NCI-H187 treated with DMSO at 0.1 percent for 48 hours (cell line): Measurements from ENCODE around the gene WDR18.

Source experiments
- DNase-seq: peaks from one replicate; lab custom pipeline; 2025; lab: John Stamatoyannopoulos, UW

The WDR18 gene

DNA sequence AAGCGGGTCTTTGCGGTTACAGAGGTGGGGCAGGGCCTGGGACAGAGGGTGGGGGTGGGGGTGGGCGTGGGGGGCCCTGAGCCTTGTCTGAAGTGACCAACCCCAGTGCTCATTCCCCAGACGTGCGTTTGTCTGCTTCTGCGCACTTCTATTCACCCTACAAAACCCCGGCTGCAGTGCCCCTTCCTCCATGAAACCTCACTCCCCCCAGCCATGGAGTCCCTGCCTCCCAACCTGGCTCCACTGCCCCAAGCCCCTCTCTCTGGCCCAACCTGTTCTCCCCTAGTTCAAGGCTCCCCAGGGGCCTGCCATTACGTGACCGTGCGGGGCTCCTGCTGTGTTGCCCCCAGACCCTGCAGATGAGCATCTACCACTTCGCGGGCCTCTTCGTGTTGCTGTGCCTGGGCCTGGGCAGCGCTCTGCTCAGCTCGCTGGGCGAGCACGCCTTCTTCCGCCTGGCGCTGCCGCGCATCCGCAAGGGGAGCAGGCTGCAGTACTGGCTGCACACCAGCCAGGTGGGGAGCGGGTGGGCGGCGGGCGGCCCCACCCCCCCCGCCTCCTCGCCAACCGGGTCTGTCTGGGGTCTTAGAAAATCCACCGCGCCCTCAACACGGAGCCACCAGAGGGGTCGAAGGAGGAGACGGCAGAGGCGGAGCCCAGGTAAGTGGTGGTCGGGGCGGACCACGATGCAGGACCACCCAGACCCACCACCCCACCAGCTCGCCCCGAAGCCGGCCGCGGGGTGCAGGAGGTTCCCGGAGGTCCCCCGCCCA, 24.3 kb downstream of the WDR18 start:
- no peak for DNase-seq

DNA sequence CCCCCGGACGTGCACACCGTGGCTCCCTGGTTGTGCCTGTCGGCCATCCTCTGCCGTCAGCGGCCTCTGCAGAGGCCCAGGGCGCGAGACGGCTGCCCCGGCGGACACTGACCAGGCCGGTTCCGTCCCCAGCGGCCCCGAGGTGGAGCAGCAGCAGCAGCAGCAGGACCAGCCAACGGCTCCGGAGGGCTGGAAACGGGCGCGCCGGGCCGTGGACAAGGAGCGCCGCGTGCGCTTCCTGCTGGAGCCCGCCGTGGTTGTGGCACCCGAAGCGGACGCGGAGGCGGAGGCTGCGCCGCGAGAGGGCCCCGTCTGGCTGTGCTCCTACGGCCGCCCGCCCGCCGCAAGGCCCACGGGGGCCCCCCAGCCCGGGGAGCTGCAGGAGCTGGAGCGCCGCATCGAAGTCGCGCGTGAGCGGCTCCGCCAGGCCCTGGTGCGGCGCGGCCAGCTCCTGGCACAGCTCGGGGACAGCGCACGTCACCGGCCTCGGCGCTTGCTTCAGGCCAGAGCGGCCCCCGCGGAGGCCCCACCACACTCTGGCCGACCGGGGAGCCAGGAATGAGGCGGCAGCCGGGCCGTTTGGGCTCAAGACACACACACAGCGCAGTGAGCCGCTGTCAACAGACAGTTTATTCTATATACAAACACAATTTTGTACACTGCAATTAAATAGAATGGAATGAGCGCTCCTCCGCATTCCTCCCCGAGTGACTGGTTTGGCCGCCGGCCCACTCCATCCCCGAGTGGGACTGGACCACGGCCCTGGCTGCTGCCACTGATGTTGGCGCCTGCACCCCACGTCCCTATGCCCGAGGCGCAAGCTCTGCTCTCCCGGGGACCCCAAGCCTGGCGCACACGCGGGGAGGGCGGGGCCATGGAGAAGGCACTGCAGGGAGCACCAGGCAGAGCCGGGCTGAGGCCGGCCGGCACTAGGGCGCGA, 25.2 kb downstream of the WDR18 start:
- no peak for DNase-seq

DNA sequence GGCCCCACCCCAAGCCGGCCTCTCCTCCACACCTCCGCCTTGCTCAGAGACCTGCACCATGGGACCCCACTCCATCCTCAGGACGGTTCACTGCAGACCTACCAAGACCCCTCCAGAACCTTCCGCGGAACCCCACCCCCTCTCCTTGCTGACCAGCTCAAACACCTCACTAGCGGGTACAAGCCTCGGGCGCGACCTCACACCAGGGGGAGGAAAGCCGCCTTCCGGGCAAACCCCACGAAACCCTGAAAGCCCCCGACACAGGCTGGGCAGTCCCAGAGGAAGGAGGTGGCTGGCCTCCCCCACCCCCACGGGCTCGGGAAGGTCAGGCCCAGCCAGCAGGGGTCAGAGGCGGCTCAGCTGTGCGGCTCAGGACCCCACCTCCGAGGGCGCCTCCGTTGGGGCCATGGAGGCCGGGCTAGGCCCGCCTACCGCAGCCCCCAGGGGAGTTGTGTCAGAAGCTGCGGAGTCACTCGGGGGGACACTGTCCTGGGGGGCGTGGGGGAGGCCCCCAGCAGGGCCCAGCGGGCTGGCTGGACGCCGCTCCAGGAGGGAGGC, 25.9 kb downstream of the WDR18 start:
- DNase-seq = no peak

DNA sequence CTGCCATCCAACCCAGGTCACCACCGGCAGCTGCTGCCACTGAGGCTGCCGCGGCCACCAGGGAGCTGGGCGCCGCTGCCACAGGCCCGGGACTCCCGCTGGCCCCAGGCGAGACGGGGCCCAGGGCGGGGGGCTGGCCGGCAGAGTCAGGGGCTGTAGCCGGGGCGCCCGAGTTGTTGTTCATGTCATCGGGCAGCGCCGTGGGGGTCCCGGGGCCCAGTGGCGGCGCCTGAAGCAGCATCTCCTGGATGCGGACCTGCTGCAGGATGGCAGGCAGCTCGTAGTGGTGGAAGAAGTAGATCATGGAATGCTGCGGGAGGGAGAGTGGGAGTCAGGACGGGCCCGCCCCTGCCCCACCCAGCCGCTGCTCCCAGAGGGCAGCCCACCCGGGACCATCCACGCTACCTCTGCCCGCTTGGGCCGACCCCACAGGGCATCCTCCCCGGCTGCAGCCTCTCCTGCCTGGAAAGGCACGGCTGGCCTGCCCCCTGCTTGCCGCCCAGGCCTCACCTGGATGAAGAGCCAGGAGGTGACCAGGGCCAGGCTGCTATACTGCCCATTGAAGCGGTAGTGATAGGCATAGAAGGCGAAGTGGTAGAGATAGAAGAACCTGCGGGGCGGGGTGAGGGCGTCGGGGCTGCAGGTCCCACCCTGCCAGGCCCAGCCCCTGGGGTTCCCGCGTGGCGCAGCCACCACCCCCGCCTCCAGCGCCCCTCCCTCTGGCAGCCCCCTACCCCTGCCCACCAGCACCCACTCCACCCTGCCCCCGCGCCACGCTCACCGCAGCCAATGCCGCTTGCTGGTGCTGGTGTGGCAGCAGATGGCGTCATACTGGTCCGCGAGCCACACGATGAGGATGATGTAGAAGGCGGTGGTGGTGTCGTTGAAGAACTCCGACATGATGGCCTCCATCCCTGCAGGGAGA, 26.7 kb downstream of the WDR18 start:
- DNase-seq = no peak

DNA sequence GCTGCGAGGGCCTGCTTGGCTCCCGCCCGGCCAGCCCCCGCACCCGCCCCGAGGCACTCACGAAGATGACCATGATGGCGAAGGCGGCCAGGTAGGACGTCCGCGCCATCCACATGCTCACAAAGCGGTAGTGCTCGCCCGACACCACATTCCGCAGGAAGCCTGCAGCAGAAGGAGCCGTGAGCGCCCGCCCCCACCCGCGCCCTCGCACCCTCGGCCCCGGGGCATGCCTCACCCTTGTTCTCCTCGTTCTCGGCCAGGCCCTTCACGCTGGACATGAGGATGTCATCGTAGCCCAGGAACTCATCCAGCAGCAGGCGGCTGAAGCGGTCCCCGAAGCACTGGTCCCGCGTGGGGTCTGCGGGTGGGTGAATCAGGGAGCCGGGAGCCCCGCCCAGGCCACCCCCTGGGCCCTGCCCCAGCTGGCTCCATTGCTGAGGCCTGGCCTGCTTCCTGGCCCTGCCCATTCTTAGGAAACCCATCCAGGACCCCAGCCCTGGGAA, 27.7 kb downstream of the WDR18 start:
- no peak for DNase-seq

DNA sequence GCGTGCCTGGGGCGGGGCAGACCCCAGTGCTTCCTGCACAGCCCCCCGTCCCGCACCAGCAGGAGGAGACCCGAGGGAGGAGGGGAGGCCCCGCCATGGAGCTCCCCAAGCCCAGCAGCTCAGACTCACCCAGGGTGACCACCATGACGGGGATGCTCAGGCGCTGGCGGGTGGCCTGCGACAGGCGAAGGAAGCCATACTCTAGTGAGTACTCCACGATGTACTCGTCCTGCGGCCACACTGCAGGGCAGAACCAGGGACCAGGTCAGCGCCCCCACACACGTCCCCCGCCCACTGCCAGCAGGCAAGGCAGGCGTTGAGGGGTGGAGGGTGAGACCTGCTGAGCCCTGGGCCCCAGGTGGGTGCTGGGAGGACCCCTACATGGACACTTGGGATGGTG, 28.2 kb downstream of the WDR18 start:
- DNase-seq = no peak

DNA sequence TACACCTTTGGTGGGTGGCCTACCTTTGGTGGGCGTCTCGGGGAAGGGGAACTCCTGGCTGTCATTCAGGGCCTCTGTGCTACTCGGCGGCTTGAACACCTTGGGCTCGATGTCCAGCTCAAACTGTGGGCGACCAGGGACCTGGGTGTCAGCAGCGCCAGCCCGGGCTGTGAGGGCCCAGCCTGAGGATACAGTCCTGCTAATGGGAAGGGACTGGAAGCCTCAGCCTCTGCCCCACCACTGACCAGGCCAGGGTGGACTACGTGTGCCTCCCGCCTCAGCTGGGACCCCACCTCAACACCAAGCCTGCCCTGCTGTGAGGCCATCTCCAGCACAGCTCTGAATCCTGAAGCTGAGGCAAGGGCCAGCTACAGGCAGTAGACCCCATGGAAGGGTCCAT, 29.1 kb downstream of the WDR18 start:
- no peak for DNase-seq

DNA sequence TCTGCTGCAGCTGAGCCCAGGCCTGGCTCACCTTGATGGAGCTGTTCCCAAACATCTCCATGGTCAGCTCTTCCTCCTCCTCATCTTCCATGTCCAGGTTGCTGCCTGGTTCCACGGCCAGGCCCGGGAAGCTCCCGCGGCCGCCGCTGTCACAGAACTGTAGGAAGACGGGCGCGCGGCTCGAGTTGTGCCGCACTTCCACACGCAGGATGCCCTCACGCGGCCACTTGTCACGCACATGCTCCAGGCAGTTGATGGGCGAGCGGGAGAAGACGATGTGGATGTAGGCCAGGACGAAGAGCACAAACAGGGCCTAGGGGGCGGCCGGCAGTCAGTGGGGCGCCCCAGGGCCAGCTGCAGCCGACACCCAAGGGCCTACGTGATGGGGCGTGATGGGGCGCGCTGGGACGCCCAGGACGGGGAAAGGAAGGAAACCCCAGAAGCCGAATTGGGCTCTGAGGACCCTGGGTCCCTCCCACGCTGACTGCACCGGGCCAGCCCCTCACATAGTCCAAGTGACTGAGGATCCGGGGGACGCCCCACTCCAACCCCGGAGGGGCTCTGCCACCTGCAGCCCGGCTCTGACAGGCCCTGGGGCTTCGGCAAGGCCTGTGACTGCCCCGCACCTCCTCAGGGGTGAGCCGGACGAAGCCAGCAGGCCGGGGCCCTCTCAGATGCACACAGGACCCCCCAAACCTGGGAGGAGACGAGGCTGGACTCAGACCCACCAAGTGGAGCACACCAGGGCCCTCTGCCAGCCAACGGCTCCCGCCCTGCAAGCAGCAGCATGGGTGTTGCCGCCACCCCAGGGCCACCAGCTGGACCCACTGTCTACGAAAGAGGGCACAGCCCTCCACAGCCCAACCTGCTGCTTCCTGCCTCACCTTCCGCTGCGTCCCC, 30.3 kb downstream of the WDR18 start:
- DNase-seq = no peak

DNA sequence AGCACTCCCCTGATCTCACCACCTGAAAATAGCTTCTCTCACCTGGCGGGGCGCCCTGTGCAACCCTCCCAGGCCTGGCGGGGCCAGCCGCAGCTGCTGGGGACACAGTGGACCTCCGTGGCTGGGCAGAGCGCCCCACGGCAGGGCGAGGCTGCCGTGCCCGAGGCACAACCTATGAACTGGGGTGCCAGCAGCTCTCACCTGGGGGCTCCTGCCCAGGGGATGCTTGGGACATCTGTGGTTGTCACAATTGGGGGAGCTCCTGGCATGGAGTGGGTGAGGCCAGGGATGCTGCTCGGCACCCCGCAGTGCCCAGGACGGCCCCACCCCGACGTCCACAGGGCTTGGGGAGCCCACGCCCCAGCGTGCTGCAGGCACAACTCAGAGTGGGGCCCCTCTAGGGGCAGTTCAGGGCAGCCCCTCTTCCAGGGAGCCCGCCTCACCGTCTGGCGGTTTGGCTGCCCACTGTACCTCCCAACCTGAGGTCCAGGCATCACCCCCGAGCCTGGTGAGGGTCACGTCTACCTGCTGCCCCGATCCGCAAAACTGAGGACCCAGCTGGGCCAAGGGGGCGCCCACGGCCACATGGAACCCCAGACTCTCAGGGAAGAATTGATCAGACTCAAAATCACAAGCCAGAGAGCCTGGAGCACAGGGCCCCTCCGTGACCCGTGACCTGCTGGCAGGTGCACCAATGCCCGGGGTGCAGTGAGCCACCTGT, 31.1 kb downstream of the WDR18 start:
- no peak for DNase-seq

DNA sequence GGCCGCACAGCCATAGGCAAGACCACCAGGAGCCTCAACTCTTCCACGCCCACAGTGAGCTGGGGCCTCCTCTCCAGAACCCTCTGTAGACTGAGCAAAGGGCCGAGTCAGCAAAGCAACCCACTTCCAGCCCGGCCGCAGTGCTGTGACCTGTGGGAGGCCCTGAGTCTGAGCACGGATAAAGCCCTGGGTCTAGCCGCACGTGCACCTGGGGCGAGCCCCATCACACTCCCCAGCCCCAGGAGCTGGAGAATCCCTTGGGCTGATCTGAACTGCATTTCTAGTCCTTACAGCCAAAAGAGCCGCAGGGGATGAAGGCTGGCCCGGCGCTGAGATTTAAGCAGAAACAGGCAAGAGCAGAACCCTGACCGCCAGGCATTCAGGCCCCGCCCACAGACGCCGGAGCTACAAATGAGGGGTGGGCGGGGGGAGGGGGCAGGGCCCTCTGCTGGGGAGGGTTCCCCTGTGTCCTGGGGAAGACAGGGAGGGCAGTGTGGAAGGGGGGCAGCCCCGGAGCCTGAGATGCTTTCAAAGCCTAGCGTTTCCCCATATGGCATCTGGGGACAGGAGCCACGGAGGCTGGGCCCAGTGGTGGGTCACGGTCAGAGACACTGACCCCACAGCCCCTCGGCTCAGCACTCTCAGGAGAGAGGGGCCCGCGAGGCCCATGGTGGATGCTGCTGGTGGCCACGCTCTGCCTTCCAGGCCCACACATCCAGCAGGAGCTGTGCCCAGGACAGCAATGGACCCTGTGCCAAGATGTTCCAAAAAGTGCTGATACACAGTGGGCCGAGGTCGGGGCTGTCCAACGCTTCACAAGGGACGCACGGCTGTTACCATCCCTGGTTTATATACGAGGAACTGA, 31.9 kb downstream of the WDR18 start:
- DNase-seq = no peak

DNA sequence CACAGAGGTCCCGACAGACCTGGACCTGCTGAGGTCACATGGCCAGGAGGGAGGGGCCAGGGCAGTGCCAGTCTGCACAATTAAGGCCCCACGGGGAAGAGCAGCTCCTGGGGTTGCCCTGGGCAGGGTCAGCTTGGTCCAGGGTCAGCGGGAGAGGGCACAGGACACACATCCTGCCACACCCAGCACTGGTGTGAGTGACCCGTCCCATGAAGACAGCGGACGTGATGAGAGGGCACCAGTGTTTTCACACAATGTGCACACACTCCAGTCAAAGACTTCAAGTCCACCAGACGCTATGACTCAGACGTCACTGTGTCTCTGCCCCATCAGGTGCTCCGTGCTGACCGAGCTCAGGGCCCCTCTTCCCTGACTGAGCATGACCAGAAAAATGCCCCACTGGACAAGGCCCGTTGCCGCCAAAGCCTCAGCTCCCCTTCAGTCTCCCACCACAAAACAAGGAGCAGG, 32.5 kb downstream of the WDR18 start:
- no peak for DNase-seq

DNA sequence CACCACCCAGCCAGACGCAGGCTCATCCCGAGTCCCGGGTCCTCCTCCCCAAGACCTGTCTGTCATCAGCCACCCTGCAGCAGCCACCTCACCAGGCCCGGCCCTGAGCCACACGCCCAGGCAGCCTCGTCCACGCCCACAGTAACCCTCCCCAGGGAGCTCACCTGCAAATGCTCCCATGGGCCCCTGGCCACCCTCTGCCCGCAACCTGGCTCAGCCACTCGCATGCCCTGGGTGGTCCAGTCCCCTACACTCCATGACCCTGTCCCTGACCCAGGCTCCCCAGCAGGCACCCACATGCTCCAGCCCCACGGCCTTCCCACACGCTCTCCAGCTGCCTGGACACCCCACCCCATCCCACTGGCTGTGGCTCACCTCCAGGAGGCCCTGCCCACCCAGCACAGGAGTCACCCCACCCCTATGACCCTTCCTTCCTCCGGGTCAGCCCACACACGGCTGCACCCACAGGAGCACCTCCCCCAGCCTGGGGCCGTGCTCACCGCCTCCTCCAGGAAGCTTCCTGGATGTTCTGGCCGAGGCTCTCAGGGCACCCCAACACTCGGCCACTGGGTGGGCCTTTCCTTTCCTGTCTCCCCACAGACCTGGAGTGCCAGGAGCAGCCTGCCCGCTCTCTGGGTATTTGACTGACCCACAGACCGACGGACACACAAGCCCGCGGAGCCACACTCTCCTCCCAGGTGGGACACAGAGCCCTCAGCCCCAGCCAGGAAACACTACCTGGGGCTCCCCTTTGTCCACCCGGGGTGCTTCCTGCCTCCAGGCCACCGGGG, 33.2 kb downstream of the WDR18 start:
- DNase-seq = no peak

DNA sequence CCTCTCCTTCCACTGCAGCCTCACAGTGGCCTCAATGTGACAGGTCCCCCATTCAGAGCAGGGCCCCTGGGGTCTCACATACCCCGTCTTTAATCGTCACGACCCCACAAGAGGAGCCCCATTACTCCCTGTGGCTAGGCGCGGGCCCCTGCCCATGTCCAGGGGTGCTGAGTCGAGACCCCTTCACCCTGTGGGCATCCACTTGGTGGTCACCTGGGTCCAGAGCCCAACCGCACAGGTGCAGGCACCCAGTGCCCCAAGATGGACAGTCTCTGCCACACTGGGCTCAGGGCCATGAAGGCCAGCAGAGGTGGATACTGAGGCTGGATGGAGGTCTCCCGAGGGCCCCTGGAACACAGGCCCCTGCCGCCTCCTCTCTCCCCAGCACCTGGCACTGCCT, 33.8 kb downstream of the WDR18 start:
- DNase-seq = no peak

DNA sequence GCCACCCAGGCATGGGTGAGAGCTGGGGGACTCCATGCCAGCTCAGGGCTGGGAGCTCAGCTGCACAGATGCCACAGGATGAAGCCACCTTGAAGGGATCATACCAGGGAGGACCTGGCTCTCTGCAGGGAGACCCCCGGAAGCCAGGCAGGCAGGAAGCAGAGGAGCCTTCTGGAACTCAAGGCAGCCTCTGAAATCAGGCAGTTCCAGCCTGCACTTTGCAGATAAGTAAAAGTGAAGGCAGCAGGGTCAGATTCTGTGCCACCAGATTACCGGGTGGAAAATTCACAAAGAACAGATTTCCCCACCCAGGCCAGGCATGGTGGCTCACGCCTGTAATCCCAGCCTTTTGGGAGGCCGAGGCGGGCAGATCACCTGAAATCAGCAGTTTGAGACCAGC, 34.2 kb downstream of the WDR18 start:
- DNase-seq = no peak

DNA sequence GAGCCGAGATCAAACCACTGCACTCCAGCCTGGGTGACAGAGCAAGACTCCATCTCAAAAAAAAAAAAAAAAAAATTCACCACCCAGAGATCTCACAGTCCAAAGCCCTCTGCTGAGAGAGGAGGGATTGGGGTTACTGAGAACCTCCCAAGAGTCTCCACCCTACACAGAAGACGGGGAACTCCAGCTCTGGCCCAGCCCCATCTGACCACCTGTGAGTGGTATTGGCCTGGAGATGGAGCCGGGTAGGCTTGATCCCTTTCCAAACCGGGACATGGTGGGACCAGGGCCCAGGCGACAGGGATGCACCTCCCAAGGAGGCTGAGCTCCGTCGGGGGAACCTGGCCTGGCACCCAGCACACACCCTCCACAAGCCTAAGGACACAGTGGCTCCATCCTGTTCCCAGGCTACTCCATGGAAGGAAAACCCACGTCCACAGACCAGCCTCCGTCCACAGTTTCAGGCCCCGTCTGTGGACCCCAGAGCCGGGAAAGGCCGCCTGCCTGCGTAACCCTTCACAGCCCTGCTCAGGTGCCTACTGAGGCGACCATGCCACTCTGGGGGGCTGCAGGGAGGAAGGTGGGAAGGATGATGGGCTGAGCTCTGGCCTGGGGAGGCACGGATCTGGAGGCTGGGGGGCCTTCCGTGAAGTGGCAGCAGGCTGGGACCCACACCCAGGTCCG, 34.9 kb downstream of the WDR18 start:
- no peak for DNase-seq

DNA sequence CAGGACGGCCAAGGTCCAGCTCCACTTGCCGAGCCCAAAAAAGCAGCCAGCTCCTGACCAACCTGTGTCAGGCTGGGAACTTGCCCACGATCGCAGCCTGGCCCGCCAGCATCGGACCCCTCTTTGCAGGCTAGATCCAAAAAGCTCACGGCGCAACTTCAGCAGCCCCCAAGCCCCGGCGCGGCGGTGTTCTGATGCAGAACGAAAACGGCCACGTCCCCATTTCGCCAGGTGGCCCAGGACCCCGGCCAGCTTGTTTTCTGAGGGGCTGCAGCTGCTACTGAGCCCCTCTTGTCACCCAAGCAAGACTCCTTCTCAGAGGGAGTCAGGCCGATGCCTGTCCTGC, 35.4 kb downstream of the WDR18 start:
- DNase-seq = no peak
